GM19239 (cell line): ENCODE results near the gene PXDN.
"Not testable (repeated sequence)": the region's sequence is repeated elsewhere in the genome, so short reads cannot be mapped to it uniquely, and the experiment has no call there.

Source experiments
- DNase-seq: peaks from one replicate; pipeline ENCODE4 v3.0.0; 2011; ENCODE audit warnings: low spot score; ENCODE audit not compliant: insufficient read length
- FAIRE-seq: peaks from 2 replicates; lab custom pipeline; 2011; peaks lifted over from hg19 to GRCh38; lab: Jason Lieb, UNC

The PXDN gene

DNA sequence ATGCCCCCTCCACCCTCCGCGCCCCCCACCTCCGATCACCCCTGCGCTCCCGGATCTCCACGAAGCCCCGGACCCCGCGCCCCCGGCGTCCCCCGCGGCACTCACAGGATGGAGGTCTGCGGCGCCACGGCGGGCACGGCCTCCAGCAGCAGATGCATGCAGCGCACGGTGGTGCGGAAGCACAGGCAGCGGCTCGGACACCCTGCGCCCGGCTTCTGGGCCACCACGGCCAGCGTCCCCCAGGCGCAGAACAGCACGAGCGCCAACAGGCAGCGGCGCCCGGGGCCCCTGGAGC lies 217 bp downstream of the PXDN start:
- FAIRE-seq (no peak), DNase-seq (no peak)

DNA sequence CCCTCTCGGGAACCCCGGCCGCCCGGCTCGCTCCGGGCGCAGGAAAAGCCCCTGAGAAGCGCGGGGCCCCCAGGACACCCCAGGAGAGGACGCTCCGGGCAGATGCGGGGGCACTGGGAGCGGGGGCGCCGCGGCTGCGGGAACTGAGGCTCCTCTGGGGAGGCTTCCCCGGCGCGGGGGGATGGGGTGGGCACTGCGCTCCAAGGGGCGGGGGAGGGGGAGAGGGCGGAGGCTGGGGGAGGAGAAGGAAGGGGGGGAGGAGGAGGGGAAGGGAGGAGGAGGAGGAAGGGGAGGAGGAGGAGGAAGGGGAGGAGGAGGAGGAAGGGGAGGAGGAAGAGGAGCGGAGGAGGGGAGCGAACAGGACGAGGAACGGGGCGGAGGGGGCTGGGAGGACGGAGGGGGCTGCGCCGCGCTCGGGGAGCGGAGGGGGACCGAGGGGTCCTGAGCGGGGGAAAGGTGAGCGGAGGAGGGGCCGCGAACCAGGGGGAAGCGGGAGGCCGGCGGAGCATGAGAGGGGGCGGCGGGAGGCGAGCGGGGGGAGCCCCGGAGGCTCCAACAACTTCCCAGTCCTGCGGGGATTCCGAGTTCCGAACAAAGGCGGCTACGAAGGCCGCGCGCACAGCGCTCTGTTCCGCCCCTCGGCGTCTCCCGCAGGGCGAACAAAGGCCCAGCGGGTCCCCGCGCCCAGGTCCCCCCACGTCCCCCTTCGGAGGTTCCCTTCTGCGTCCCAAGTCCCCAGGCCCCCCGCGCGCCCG lies 742 bp downstream of the PXDN start:
- FAIRE-seq, result no peak

DNA sequence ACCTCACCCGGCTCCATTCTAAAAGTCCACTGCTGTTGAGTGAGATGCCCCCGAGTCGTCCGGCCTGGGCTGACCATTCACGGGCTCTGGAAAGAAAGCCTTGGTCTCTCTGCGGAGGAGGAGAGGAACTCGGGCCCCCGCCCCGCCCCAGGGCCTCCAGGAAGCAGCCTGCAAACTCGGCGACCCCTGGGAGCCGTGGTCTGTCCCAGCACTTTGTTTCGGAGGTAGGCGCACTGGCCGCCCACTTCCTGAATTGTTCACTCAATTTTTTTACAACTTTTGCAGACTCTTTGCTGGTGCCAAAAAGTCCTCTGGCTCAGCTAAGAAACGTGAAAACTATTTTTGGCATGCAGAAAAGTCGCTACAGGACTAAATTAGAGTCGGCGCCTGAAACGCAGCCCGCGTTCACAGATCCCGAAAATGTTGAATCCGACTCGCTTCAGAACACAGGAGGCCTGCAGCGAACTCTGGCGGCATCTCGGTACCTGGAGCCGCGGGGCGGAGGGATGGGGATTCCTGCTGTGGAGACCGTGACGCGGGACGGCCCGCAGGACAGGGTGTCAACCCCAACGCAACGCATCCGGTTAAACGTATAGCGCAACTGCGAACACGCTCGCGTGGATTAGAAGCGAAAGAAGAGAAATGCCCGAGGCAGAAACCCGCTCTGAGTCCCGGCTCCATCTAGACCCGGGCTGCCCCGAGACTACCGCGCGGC lies 1.5 kb downstream of the PXDN start:
- no peak for FAIRE-seq
- no peak for DNase-seq

More for the DNA sequence above, 742 bp downstream of the PXDN start:
- no peak for DNase-seq

DNA sequence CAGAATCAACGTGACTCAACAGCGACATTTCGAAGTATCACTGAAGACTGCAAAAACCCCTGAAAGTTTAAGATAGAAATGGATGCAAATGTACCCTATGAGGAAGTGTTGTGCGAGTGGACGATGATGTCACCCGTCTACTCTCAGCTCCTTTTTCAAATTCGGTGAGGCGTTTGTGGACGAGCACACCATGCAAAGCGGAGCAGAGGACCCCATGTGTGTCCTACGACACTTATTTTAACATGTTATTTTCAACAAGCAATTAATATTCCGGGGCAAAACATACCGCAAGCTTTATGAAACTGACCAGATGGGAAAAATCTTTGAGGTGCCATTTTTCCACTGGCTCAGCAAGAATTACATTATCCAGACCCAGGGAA lies 2.0 kb downstream of the PXDN start:
- FAIRE-seq (no peak), DNase-seq (no peak)

DNA sequence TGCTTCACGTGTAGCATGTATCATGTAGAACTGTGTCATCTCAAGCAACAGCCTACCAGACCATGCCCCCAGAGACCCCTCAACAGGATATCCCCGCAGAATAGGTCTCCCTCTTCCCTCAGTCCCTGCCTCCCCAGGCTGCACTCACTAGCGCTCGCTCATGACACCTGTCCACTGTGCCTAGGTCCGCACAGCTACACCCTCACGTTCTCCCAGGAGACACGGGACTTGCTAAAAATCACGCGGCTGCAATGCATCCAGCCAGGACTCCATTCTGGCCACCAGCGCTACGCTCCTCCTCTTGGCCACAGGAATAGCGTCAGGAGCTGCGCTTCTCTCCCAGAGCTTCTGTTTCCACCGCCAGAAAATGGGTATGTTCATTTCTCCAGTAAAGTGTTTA lies 2.5 kb downstream of the PXDN start:
- no peak for FAIRE-seq
- no peak for DNase-seq

DNA sequence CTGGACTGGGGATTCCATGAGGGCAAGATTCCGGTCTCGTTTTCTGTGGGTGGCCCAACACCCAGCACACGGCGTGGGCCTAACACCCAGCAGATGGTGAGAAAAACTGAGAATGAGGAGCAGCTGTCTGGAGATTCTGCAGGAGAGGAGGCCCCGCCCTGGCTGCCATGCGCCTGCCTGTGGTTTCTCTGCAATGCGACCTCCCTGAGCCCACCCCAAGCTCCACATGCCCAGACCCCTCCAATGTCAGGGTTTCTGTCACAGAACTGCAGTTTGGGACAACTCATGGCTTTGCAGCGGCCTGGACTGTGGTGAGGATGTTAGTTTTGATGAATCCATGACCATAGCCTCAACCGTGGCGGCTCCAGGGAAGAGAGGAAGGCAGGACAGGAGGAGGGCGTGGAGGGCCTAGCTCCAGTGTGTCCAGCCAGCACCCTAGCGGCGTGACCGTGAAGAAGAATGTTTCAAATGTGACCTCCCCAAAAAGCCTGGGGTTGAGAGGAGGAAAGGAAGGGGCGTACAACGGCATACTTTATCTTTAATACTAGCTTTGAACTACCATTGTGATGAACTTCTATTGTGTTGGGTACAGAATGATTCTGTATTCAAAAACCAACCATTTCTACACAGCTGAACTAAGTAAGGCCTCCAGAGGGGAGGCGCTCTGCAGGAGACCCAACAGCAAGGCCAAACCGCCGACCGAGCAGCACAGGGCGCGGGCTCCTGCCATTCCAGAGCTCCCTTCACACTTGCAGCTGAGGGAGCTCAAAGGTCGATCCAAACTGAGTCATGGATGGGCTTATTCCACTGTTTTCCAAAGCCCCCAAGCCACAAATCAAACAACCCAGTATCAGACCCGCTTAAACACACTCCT lies 3.4 kb downstream of the PXDN start:
- DNase-seq (no peak), FAIRE-seq (no peak)

DNA sequence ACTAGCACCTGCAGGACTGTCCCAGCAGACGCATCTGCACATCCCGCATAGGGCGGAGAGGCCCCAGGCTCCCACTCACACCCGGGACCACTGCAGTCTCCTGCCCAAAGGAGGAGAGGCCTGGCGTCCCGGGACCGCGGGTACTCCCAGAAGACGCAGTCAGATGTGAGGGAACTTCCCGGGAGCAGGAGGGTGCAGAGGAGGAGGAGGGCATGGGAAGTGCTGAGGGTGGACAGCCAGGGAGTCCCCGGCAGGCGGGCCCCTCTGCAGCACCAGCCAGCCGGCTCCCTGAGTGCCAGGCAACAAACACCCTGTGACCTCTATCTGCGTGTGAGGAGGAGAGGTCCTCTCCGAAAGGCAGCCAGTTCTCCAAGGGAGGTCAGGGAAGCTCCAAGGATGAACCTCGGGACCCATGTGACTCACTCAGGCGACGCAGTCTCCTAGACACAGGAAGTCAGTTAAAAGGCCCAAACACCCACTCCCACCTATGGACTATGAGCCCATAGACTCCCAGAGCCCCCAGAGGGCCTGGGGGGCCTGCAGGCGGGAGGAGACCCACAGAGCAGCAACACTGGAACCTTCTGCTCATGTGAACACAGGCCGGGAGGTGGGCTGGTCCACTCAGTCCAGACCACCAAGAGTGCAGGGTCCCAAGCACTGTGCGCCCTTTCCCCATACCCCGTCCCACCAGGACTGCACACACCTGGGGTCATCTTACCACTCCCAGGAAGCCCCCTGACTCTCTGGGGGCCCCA lies 4.2 kb downstream of the PXDN start:
- DNase-seq, result no peak
- FAIRE-seq, result no peak

DNA sequence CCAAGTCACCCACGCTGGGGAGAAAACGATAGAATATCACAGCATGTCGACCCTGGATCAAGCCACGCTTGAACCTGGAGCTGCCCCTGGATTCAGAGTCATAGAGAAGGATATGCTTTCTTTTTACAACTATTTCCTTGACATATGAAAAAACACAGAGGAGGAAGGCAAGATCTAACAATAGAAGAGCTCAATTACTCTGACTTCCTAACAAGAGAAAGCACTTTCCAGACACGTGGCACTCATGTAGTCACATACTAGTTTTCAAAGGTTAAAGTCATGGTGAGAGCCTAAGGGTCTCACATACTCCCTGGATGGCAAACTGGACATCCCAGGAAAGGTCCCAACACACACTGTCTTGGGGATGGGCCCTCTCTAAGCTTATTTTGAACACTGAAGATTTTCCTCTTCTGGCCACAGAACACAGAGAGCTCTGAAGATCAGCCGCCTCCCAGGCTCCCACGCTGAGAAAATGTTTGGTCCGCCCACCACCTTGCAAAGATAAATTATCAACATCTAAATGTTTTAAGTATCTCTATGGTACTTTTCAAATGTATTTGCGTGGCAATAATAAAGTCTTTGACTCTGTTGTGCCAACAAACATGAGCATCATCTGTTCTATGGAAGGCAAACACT lies 4.9 kb downstream of the PXDN start:
- FAIRE-seq (no peak), DNase-seq (no peak)

DNA sequence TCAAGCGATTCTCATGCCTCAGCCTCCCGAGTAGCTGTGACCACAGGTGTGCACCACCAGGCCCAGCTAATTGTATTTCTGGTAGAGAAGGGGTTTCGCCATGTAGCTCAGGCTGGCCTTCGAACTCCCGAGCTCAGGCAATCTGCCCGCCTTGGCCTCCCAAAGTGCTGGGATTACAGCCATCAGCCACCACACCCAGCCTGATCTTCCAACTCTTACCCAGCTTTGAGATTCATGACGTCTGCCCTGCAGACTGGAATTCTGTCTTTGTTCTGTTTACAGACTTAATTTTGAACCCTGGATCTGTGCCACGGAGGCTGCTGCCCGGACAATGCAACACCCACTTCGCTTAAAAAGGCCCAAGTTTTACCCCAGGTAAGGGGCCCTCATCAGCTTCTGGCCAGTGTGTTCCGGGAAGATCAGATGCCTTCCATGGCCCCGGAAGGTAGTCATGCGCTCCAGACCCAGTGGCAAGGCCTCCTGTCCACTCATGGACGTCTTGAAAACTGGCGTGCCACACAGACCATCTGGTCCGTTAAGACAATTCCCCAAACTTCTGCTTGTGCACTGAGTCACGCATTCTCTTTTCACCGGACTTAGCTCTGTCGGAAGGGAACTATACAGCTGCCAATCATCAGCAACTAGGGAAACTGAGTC lies 5.5 kb downstream of the PXDN start:
- no peak for DNase-seq
- FAIRE-seq, result no peak

DNA sequence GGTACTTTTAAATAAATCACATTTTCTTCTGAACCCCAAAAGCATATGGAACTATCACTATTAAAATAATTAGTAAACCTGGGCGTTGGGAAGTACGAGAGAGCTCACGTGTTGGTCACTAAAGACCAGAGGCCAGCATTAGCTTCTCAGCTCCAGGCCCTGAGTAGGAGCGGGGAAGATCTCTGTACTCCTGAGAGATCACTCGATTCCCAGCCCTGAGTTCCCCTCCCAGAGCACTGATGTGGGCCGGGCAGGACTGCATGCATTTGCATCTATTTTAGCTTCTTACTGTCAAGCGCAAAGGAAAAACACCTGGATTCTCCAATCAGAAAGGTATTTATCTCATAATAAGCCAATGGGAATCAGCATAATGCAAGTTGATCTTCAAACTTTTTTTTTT lies 6.2 kb downstream of the PXDN start:
- DNase-seq (no peak), FAIRE-seq (no peak)

DNA sequence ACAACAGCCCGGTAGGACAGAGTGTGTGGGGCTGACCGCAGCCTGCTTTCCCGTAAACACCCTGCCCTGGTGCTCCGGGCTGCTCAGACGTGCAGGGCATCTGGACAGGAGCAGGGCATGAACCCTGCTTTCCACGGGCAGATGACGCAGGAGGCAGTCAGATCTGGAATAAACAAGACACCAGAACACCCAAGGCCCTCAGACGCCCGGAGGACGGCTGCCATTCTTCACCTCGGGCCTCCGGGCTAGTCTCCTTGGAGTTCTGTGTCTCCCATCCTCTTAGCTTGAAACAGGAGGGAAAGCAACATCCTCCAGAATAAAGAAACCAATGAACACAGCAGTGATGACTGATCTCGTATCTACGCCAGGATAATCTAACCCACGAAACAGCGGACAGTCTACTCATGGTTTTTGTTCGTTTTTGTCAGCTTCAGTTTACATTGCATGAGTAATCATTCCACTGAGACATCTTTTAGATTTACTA lies 7.3 kb downstream of the PXDN start:
- DNase-seq (no peak), FAIRE-seq (no peak)

DNA sequence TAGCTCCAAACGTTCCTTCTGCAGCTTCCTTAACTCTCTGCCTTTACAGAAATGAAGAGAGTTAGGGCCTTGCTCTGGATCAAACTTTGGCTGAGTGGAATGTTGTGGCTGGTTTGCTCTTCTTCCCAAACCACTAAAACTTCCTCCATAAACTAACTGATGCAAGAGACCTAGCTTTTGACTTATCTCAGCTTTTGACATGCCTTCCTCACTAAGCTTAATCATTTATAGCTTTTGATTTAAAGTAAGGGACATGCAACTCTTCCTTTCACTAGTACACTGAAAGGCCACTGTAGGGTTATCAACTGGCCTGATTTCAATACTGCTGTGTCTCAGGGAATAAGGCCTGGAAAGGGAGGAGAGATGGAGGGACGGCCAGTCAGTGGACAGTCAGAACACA lies 8.3 kb downstream of the PXDN start:
- DNase-seq (no peak), FAIRE-seq (no peak)

DNA sequence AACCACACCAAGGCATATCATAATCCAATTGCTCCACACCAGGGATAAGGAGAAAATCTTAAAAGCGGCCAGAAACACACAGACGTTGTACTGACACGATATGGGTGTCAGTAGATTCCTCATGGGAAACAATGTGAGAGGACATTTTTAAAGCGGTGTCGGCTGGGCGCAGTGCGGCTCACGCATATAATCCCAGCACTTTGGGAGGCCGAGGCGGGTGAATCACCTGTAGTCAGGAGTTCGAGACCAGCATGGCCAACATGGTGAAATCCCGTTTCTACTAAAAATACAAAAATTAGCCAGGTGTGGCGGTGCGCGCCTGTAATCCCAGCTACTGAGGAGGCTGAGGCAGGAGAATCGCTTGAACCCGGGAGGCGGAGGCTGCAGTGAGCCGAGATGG lies 11.0 kb downstream of the PXDN start:
- DNase-seq, FAIRE-seq: not testable (repeated sequence)

DNA sequence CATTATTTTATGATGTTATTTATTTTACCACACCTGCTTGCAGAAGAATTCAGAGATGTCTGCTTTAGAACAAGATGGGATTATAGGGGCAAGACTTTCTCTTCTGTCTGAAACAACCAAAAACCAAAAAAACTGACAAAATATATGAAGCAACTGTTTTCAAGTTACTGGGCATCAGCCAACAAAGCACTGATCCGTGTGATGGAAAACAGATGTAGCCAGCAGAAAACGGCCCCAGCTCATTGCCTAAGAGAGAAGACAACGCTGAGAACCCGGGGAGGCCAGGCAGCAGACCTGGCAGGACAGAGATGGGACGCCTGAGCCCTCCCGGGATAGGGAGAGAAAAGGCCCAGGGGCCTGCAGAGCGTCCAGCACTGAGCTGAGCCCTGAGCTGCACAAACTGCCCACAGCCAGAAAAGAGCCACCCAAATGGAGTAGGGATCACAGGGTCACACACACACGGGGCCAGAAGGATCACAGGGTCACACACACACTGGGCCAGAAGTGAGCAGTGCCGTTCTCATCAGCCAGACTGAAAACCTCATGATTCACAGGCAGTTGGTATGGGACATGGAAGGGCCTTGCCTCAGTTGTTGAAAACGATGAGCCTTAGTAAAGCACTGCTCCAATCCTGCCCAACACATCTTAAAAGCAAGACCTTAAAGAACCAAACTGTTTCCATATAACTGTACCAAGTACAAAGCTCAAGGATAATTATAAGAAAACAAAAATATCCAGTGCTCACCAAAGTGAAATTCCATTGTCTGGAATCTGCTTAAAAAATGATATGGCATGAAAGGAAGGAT lies 12.1 kb downstream of the PXDN start:
- no peak for DNase-seq
- FAIRE-seq, result no peak

DNA sequence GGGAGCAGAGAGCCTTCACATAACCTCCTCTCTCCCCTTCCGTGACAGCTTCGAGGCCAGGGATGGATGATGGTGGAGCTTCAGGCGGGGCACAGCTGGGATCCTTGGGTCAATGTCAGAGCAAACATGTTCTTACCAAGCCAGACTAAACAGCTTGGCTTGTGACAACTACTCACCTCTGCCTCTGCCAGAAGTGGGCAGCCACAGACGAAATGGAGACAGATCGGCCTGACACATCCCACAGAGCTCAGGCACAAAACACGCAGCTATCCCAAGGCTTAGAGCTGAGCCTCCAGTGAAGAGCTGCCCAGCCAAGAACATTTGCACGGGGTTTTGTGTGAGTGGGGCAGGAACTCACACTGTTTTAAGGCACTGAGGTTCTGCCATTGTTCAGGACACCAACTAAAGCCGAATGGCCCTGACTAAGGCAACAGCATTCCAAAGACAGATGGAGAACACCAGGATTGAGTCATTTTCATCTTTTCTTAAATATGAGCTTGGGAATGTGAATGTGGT lies 12.8 kb downstream of the PXDN start:
- FAIRE-seq, result no peak
- no peak for DNase-seq

DNA sequence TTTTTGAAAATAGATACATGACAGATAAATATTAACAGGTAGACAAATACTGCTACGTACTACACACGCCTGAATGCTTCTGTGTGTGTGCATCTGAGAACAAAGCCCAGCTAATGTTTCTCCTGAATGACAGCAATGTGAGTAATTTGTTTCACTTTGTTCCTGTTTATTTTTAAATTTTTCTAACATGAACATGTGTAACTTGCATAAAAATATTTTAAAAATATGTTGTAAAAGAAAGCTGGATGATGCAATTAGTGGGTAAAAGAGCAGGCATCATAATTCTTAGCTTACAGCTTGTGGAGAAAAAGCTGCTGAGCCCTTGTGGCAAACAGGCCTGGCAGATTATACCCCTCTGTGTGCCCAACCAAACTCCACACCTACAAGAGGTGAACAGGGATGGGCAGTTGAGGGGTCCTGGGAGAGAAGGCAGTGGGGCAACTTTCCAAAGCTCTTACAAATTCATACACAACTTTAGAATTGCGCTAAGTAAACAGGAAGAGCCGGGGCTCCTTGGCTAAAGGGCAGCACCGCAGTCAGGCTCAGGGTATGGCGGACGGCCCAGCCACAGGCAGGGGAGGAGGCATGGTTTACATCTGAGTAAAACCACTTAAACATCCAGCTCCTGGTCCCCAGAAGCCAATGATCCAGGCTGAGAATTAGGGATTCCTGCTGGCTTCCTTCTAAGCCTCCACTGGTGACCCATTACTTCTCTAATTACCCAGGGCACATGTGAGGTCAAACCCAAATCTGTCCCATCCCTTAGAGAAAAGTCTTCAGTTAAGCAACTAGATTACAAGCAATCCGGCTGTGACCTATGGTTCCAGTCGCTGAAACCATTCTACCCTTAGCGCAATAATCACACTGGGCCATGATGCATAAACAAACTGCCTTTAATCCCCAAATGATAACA lies 14.0 kb downstream of the PXDN start:
- DNase-seq (no peak), FAIRE-seq (no peak)

DNA sequence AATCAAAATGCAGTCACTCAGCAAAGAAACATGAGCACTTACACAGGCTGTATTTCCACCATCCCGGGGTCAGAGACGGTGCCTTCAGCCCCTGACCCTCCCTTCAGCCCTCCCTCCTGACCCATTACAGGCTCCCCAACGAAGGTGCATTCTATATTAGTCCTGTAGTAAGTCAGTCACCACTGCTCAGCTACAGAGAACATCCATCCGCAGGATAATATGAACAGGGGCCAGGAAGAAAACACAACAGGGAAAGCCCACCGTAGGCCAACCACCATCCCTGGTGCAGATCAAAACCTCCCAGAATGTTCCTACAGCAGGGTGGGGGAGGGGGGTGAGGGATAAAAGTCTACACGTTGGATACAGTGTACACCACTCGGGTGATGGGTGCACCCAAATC lies 15.1 kb downstream of the PXDN start:
- no peak for FAIRE-seq
- DNase-seq, result no peak
